ENCODE results near the gene PAFAH1B1. TPM values are rescaled to one million over a fixed set of nuclear protein-coding genes. Genes with fewer than 3 reads are reported as not detected.
"Not testable (repeated sequence)": the region's sequence is repeated elsewhere in the genome, so short reads cannot be mapped to it uniquely, and the experiment has no call there.

PAFAH1B1 gene
- total RNA-seq, 2 donors from 2014 or later, result 102 to 164 TPM

- peak overlapping the region in 1 of 2 donors; percentile 16 for H3K27ac ChIP-seq
- H3K4me1 ChIP-seq (ENCODE audit: control insufficient read depth in 1 of 2, low read depth in 2 of 2), result peaks cover 10 to 19% of the 10 kb centered on the region in 2 donors
- DNase-seq (ENCODE audit: low spot score), result no peak
- no peak overlapping the region for H3K4me3 ChIP-seq
- ATAC-seq (ENCODE audit: insufficient number of reproducible peaks, low FRiP score, low read depth), result no peak
- no peaks in the 10 kb centered on the region for H3K36me3 ChIP-seq
- no peaks in the 10 kb centered on the region for H3K27me3 ChIP-seq (replicated peaks; ENCODE audit: insufficient read depth)
- H3K9me3 ChIP-seq, result no peaks in the 10 kb centered on the region
- TF ChIP-seq, protein P1, sequence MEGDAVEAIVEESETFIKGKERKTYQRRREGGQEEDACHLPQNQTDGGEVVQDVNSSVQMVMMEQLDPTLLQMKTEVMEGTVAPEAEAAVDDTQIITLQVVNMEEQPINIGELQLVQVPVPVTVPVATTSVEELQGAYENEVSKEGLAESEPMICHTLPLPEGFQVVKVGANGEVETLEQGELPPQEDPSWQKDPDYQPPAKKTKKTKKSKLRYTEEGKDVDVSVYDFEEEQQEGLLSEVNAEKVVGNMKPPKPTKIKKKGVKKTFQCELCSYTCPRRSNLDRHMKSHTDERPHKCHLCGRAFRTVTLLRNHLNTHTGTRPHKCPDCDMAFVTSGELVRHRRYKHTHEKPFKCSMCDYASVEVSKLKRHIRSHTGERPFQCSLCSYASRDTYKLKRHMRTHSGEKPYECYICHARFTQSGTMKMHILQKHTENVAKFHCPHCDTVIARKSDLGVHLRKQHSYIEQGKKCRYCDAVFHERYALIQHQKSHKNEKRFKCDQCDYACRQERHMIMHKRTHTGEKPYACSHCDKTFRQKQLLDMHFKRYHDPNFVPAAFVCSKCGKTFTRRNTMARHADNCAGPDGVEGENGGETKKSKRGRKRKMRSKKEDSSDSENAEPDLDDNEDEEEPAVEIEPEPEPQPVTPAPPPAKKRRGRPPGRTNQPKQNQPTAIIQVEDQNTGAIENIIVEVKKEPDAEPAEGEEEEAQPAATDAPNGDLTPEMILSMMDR (IDR thresholded peaks at IDR 0.05), result no peak
Measured at GRCh38 chr17:2656283-2656682, 62.8 kb downstream of the PAFAH1B1 start.

GRCh38 chr17:2659337-2659736, 65.9 kb downstream of the PAFAH1B1 start:
- not testable (repeated sequence) for H3K36me3 ChIP-seq; H3K27me3 ChIP-seq (replicated peaks; ENCODE audit: insufficient read depth); DNase-seq (ENCODE audit: low spot score); H3K27ac ChIP-seq; H3K9me3 ChIP-seq; ATAC-seq (ENCODE audit: insufficient number of reproducible peaks, low FRiP score, low read depth); H3K4me3 ChIP-seq
- peaks cover 9 to 24% of the 10 kb centered on the region in 2 donors for H3K4me1 ChIP-seq (ENCODE audit: control insufficient read depth in 1 of 2, low read depth in 2 of 2)

GRCh38 chr17:2660410-2660809, 67.0 kb downstream of the PAFAH1B1 start:
- not testable (repeated sequence) for H3K4me3 ChIP-seq; ATAC-seq (ENCODE audit: insufficient number of reproducible peaks, low FRiP score, low read depth)

DNA sequence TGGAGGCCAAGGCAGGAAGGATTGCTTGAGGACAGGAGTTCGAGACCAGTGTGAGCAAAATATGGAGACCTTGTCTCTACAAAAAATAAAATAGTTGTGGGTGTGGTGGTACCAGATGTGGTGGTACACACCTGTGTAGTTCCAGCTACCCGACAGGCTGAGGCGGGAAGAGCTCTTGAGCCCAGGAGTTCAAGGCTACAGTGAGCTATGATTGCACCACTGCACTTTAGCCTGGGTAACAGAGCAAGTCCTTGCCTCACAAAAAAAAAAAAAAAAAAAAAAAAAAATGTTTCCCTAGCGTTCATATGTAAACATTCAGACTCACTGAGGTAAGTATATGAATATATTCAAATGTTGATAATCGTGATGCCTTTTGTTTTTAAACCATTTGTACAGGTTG, 78.6 kb downstream of the PAFAH1B1 start:
- ATAC-seq (ENCODE audit: insufficient number of reproducible peaks, low FRiP score, low read depth), result no peak
- TF ChIP-seq, protein P1 (IDR thresholded peaks at IDR 0.05), result no peak
- H3K9me3 ChIP-seq, result no peaks in the 10 kb centered on the region
- no peak overlapping the region for H3K27ac ChIP-seq
- no peaks in the 10 kb centered on the region for H3K4me1 ChIP-seq (ENCODE audit: control insufficient read depth in 1 of 2, low read depth in 2 of 2)
- DNase-seq (ENCODE audit: low spot score), result no peak
- peaks cover 51% of the 10 kb centered on the region for H3K36me3 ChIP-seq
- no peaks in the 10 kb centered on the region for H3K27me3 ChIP-seq (replicated peaks; ENCODE audit: insufficient read depth)
- no peak overlapping the region for H3K4me3 ChIP-seq

More at GRCh38 chr17:2660410-2660809, 67.0 kb downstream of the PAFAH1B1 start:
- DNase-seq (ENCODE audit: low spot score); H3K36me3 ChIP-seq; H3K27me3 ChIP-seq (replicated peaks; ENCODE audit: insufficient read depth); H3K9me3 ChIP-seq; H3K27ac ChIP-seq: not testable (repeated sequence)
- peaks cover 9 to 24% of the 10 kb centered on the region in 2 donors for H3K4me1 ChIP-seq (ENCODE audit: control insufficient read depth in 1 of 2, low read depth in 2 of 2)

- not testable (repeated sequence) for H3K9me3 ChIP-seq; ATAC-seq (ENCODE audit: insufficient number of reproducible peaks, low FRiP score, low read depth); H3K4me1 ChIP-seq (ENCODE audit: control insufficient read depth in 1 of 2, low read depth in 2 of 2); H3K27me3 ChIP-seq (replicated peaks; ENCODE audit: insufficient read depth); H3K4me3 ChIP-seq; H3K27ac ChIP-seq; DNase-seq (ENCODE audit: low spot score)
- H3K36me3 ChIP-seq, result peaks cover 33% of the 10 kb centered on the region
Measured at GRCh38 chr17:2679247-2679646, 85.8 kb downstream of the PAFAH1B1 start.

DNA sequence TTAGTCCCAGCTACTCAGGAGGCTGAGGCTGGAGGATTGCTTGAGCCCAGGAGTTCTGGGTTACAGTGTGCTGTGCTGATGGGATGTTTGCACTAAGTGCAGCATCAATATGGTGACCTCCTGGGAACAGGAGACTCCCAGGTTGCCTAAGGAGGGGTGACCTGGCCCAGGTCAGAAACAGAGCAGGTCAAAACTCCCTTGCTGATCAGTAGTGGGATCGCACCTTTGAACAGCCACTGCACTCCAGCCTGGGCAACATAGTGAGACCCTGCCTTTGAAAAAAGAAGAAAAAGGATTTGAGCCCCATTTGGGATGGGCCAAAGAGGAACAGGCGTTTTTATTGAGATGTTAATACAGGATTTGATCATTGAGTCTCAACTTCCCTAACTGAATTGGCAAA, 87.5 kb downstream of the PAFAH1B1 start:
- TF ChIP-seq, protein P1 (IDR thresholded peaks at IDR 0.05), result no peak
- Histone ChIP-seq H3K9me3 (no peaks in the 10 kb centered on the region), H3K4me3 (no peak overlapping the region), H3K36me3 (peaks cover 33% of the 10 kb centered on the region), H3K27me3 (replicated peaks; ENCODE audit: insufficient read depth) (no peaks in the 10 kb centered on the region), H3K27ac (no peak overlapping the region), H3K4me1 (ENCODE audit: control insufficient read depth in 1 of 2, low read depth in 2 of 2) (peaks cover 3 to 4% of the 10 kb centered on the region in 2 donors)
- ATAC-seq (ENCODE audit: insufficient number of reproducible peaks, low FRiP score, low read depth), result no peak
- no peak for DNase-seq (ENCODE audit: low spot score)

- Histone ChIP-seq H3K27me3 (replicated peaks; ENCODE audit: insufficient read depth) (no peaks in the 10 kb centered on the region), H3K27ac (no peak overlapping the region), H3K9me3 (no peaks in the 10 kb centered on the region), H3K4me3 (no peak overlapping the region), H3K36me3 (peaks cover 33% of the 10 kb centered on the region), H3K4me1 (ENCODE audit: control insufficient read depth in 1 of 2, low read depth in 2 of 2) (peaks cover 5 to 11% of the 10 kb centered on the region in 2 donors)
- ATAC-seq (ENCODE audit: insufficient number of reproducible peaks, low FRiP score, low read depth) (no peak), DNase-seq (ENCODE audit: low spot score) (no peak)
- TF ChIP-seq, protein P1 (IDR thresholded peaks at IDR 0.05), result no peak
Measured at GRCh38 chr17:2681650-2682049, 88.2 kb downstream of the PAFAH1B1 start.
